Stomach smooth muscle (tissue), 2 donors: ENCODE measurements around the gene LDAF1.

Experiments
- H3K27ac ChIP-seq: one replicate; pipeline ENCODE4 v1.7.0; 2013; ENCODE audit warnings: mild to moderate bottlenecking, low read length, inconsistent platforms
- H3K27me3 ChIP-seq, 2 donors: one replicate each; pipeline ENCODE4 v1.7.0; 2013; ENCODE audit warnings: low read length in 2 of 2; ENCODE audit not compliant: insufficient read depth in 2 of 2, control insufficient read depth in 1 of 2
- H3K36me3 ChIP-seq, 2 donors: one replicate each; pipeline ENCODE4 v1.7.0; 2013; ENCODE audit warnings: low read length in 2 of 2; ENCODE audit not compliant: control insufficient read depth in 2 of 2, insufficient read depth in 2 of 2
- H3K4me1 ChIP-seq: one replicate; pipeline ENCODE4 v1.7.0; 2013; ENCODE audit warnings: low read length; ENCODE audit not compliant: control insufficient read depth, insufficient read depth
- H3K4me3 ChIP-seq, 2 donors: one replicate each; pipeline ENCODE4 v1.7.0; 2013; ENCODE audit warnings: low read length in 2 of 2
- H3K9ac ChIP-seq, 2 donors: one replicate each; pipeline ENCODE4 v1.7.0; 2013; ENCODE audit warnings: low read length in 2 of 2, mild to moderate bottlenecking in 1 of 2
- H3K9me3 ChIP-seq, 2 donors: one replicate each; pipeline ENCODE4 v1.7.0; 2013; ENCODE audit warnings: low read length in 2 of 2; ENCODE audit not compliant: control insufficient read depth in 2 of 2
- donor health status: healthy.
- donor health status: Pancreatic carcinoma.

Gene LDAF1

GRCh38 chr16:21197112-21197511 lies 38.6 kb downstream of the LDAF1 start:
- H3K4me3 ChIP-seq = no peak overlapping the region
- H3K4me1 ChIP-seq = no peaks in the 10 kb centered on the region
- no peaks in the 10 kb centered on the region for H3K9me3 ChIP-seq
- no peak overlapping the region for H3K27ac ChIP-seq
- H3K27me3 ChIP-seq = peaks cover 10 to 11% of the 10 kb centered on the region in 2 donors
- H3K36me3 ChIP-seq = no peaks in the 10 kb centered on the region
- H3K9ac ChIP-seq = no peak overlapping the region

GRCh38 chr16:21197621-21198020 lies 39.1 kb downstream of the LDAF1 start:
- Histone ChIP-seq H3K36me3 (no peaks in the 10 kb centered on the region), H3K4me3 (no peak overlapping the region), H3K9ac (no peak overlapping the region), H3K9me3 (no peaks in the 10 kb centered on the region), H3K27me3 (peaks cover 10 to 11% of the 10 kb centered on the region in 2 donors), H3K4me1 (no peaks in the 10 kb centered on the region), H3K27ac (no peak overlapping the region)

GRCh38 chr16:21199607-21200218 lies 41.2 kb downstream of the LDAF1 start:
- Histone ChIP-seq H3K4me3 (no peak overlapping the region), H3K4me1 (no peaks in the 10 kb centered on the region), H3K27ac (no peak overlapping the region), H3K27me3 (peaks cover 6 to 9% of the 10 kb centered on the region in 2 donors), H3K9me3 (no peaks in the 10 kb centered on the region), H3K36me3 (no peaks in the 10 kb centered on the region), H3K9ac (no peak overlapping the region)

GRCh38 chr16:21203155-21203797 lies 44.8 kb downstream of the LDAF1 start:
- no peaks in the 10 kb centered on the region for H3K4me1 ChIP-seq

GRCh38 chr16:21205303-21205702 lies 46.8 kb downstream of the LDAF1 start:
- no peaks in the 10 kb centered on the region for H3K36me3 ChIP-seq
- H3K27ac ChIP-seq = no peak overlapping the region
- no peak overlapping the region for H3K9ac ChIP-seq
- H3K4me1 ChIP-seq = no peaks in the 10 kb centered on the region
- no peak overlapping the region for H3K4me3 ChIP-seq
- no peaks in the 10 kb centered on the region for H3K9me3 ChIP-seq
- peaks cover 0 to 8% of the 10 kb centered on the region in 2 donors for H3K27me3 ChIP-seq

More at GRCh38 chr16:21203155-21203797, 44.8 kb downstream of the LDAF1 start:
- H3K4me3 ChIP-seq = no peak overlapping the region
- H3K27me3 ChIP-seq = peaks cover 0 to 11% of the 10 kb centered on the region in 2 donors
- H3K9ac ChIP-seq = no peak overlapping the region
- no peaks in the 10 kb centered on the region for H3K36me3 ChIP-seq
- no peak overlapping the region for H3K27ac ChIP-seq
- H3K9me3 ChIP-seq = no peaks in the 10 kb centered on the region

- no peak overlapping the region for H3K9ac ChIP-seq
- H3K27me3 ChIP-seq = peaks cover 0 to 6% of the 10 kb centered on the region in 2 donors
- H3K9me3 ChIP-seq = no peaks in the 10 kb centered on the region
- H3K4me3 ChIP-seq = no peak overlapping the region
- no peak overlapping the region for H3K27ac ChIP-seq
- H3K36me3 ChIP-seq = no peaks in the 10 kb centered on the region
- H3K4me1 ChIP-seq = no peaks in the 10 kb centered on the region
Observed at GRCh38 chr16:21206550-21206949, 48.1 kb downstream of the LDAF1 start.

GRCh38 chr16:21208446-21209230 lies 50.2 kb downstream of the LDAF1 start:
- Histone ChIP-seq H3K9ac (no peak overlapping the region), H3K9me3 (no peaks in the 10 kb centered on the region), H3K27ac (no peak overlapping the region), H3K4me3 (no peak overlapping the region), H3K36me3 (no peaks in the 10 kb centered on the region), H3K27me3 (peaks cover 0 to 5% of the 10 kb centered on the region in 2 donors), H3K4me1 (no peaks in the 10 kb centered on the region)

GRCh38 chr16:21211486-21211885 lies 53.0 kb downstream of the LDAF1 start, which contains the start of gene ZP2:
ZP2 (minus strand) TSS chr16:21211574; CDS start chr16:21211547, 27 bp downstream.
- Histone ChIP-seq H3K9ac (no peak within 1 kb of the TSS), H3K9me3 (no peaks in the 10 kb centered on the region), H3K36me3 (no peaks in the 10 kb centered on the region), H3K27me3 (peaks cover 0 to 3% of the 10 kb centered on the region in 2 donors), H3K27ac (no peak within 1 kb of the TSS), H3K4me1 (no peaks in the 10 kb centered on the region), H3K4me3 (no peak within 1 kb of the TSS)

- Histone ChIP-seq H3K4me1 (no peaks in the 10 kb centered on the region), H3K9ac (no peak overlapping the region), H3K27ac (no peak overlapping the region), H3K27me3 (peaks cover 0 to 3% of the 10 kb centered on the region in 2 donors), H3K9me3 (no peaks in the 10 kb centered on the region), H3K4me3 (no peak overlapping the region), H3K36me3 (no peaks in the 10 kb centered on the region)
Observed at GRCh38 chr16:21214086-21214485, 55.6 kb downstream of the LDAF1 start.

- H3K27ac ChIP-seq = no peak overlapping the region
- H3K36me3 ChIP-seq = no peaks in the 10 kb centered on the region
- no peaks in the 10 kb centered on the region for H3K9me3 ChIP-seq
- no peak overlapping the region for H3K9ac ChIP-seq
- H3K4me1 ChIP-seq = no peaks in the 10 kb centered on the region
- H3K4me3 ChIP-seq = no peak overlapping the region
- H3K27me3 ChIP-seq = peaks cover 0 to 1% of the 10 kb centered on the region in 2 donors
Observed at GRCh38 chr16:21217121-21217520, 58.6 kb downstream of the LDAF1 start.
